K562 (cell line): Measurements from ENCODE around the gene ZSCAN21. TPM values are rescaled to one million over a fixed set of nuclear protein-coding genes. Genes with fewer than 3 reads are reported as not detected.

ENCODE experiments used
- CBX2 ChIP-seq: fragments of 200-600 bp; sonication (generic); IDR thresholded peaks from one replicate; pipeline ENCODE4 v1.6.1; 2012; ENCODE audit warnings: mild to moderate bottlenecking, low read length, inconsistent platforms; ENCODE audit not compliant: insufficient read depth, poor library complexity, severe bottlenecking
- CEBPG ChIP-seq, 3 experiments: fragments of 200-800 bp in 1 of 3; sonication (Bioruptor generic) in 1 of 3; sonication (generic) in 1 of 3; formaldehyde crosslinking in 1 of 3; IDR thresholded peaks in 2 of 3; conservative IDR thresholded peaks in 1 of 3; 2 replicates each; pipeline versions ENCODE4 v1.6.1 to v1.8.0; 2016 to 2022; ENCODE audit warnings: missing compliant biosample characterization in 2 of 3, missing genetic modification characterization in 2 of 3, mild to moderate bottlenecking in 1 of 3, missing genetic modification reagents in 1 of 3
- CTCF ChIP-seq, 3 experiments: IDR thresholded peaks in 2 of 3; conservative IDR thresholded peaks in 1 of 3; 2 replicates each; pipeline ENCODE4 v1.5.1; 2011 to 2012; ENCODE audit warnings: low read length in 3 of 3, mild to moderate bottlenecking in 3 of 3, control low read depth in 2 of 3, improper control_type of control experiment in 1 of 3, inconsistent platforms in 1 of 3, low read depth in 1 of 3, mixed read lengths in 1 of 3, moderate library complexity in 1 of 3; ENCODE audit not compliant: insufficient read depth in 2 of 3
- ELF2 ChIP-seq: fragments of 250-450 bp; sonication (Bioruptor Pico); IDR thresholded peaks from 2 replicates; pipeline ENCODE4 v1.5.0; 2021; ENCODE audit warnings: mild to moderate bottlenecking
- EWSR1 ChIP-seq: fragments of 450-650 bp; IDR thresholded peaks from 2 replicates; pipeline ENCODE4 v1.6.1; 2018; ENCODE audit warnings: borderline replicate concordance, mild to moderate bottlenecking, low read depth, moderate library complexity; ENCODE audit not compliant: partially characterized antibody
- KDM4B ChIP-seq, 2 experiments: fragments of 450-650 bp in 1 of 2; sonication (generic) in 1 of 2; IDR thresholded peaks; 2 replicates each; pipeline ENCODE4 v1.6.1; 2016 to 2017; ENCODE audit warnings: borderline replicate concordance in 2 of 2, antibody characterized with exemption in 1 of 2, low read depth in 1 of 2, mild to moderate bottlenecking in 1 of 2
- MAFG ChIP-seq: fragments of 450-650 bp; conservative IDR thresholded peaks from 2 replicates; pipeline ENCODE4 v1.6.1; 2016; ENCODE audit warnings: missing genetic modification characterization, missing compliant biosample characterization
- PHF20 ChIP-seq: fragments of 450-650 bp; IDR thresholded peaks from 2 replicates; pipeline ENCODE4 v1.6.1; 2018; ENCODE audit not compliant: partially characterized antibody
- RBM17 ChIP-seq: fragments of 200-400 bp; formaldehyde crosslinking; IDR thresholded peaks from 2 replicates; pipeline ENCODE4 v1.6.1; 2017; ENCODE audit warnings: low read depth, mild to moderate bottlenecking, low read length, borderline replicate concordance
- SAP30 ChIP-seq: fragments of 200-600 bp; sonication (generic); IDR thresholded peaks from 2 replicates; pipeline ENCODE4 v1.6.1; 2012; ENCODE audit warnings: borderline replicate concordance, low read depth, mild to moderate bottlenecking, moderate library complexity, low read length, control low read depth, inconsistent platforms; ENCODE audit not compliant: insufficient read depth, poor library complexity, severe bottlenecking
- SIRT6 ChIP-seq: IDR thresholded peaks from one replicate; pipeline ENCODE4 v1.6.1; 2012; ENCODE audit warnings: low read depth, mild to moderate bottlenecking, control low read depth, inconsistent platforms, low read length, moderate library complexity
- SMAD4 ChIP-seq: fragments of 250-450 bp; sonication (Bioruptor Pico); conservative IDR thresholded peaks from 2 replicates; pipeline ENCODE4 v1.8.0; 2021; ENCODE audit warnings: inconsistent platforms, mild to moderate bottlenecking, moderate library complexity
- SP1 ChIP-seq: sonication (generic); formaldehyde crosslinking; IDR thresholded peaks from 2 replicates; pipeline ENCODE4 v1.8.1; 2022; ENCODE audit warnings: mild to moderate bottlenecking, missing genetic modification reagents
- SRSF9 ChIP-seq: fragments of 200-400 bp; formaldehyde crosslinking; IDR thresholded peaks from 2 replicates; pipeline ENCODE4 v1.6.1; 2017; ENCODE audit warnings: low read depth, low read length, borderline replicate concordance
- TOE1 ChIP-seq, 2 experiments: fragments of 450-650 bp in 1 of 2; sonication (generic) in 1 of 2; formaldehyde crosslinking in 1 of 2; IDR thresholded peaks; 2 replicates each; pipeline versions ENCODE4 v1.7.1 to v1.8.0; 2016 to 2022; ENCODE audit warnings: borderline replicate concordance in 2 of 2, mild to moderate bottlenecking in 2 of 2, antibody characterized with exemption in 1 of 2, inconsistent platforms in 1 of 2, low read depth in 1 of 2, missing genetic modification reagents in 1 of 2, moderate library complexity in 1 of 2
- U2AF2 ChIP-seq: fragments of 200-400 bp; formaldehyde crosslinking; optimal IDR thresholded peaks from 2 replicates; pipeline ENCODE3; 2017; ENCODE audit warnings: low read depth, mild to moderate bottlenecking, low read length
- ZNF175 ChIP-seq: fragments of 200-800 bp; sonication (Bioruptor generic); IDR thresholded peaks from 2 replicates; pipeline ENCODE4 v1.6.1; 2016; ENCODE audit warnings: low read depth, mild to moderate bottlenecking, missing genetic modification characterization, missing compliant biosample characterization
- ZNF253 ChIP-seq: fragments of 250-450 bp; sonication (Bioruptor Pico); conservative IDR thresholded peaks from 2 replicates; pipeline ENCODE4 v1.6.1; 2021; ENCODE audit warnings: mild to moderate bottlenecking
- ZNF316 ChIP-seq: fragments of 450-650 bp; IDR thresholded peaks from 2 replicates; pipeline ENCODE4 v1.6.1; 2016
- ZNF384 ChIP-seq: IDR thresholded peaks from 2 replicates; pipeline ENCODE4 v1.6.1; 2012; ENCODE audit warnings: low read depth, low read length, improper control_type of control experiment
- ZNF717 ChIP-seq: fragments of 250-450 bp; sonication (Bioruptor Pico); IDR thresholded peaks from 2 replicates; pipeline ENCODE4 v1.5.0; 2021
- polyA plus RNA-seq, 8 experiments: library from polyadenylated mRNA; depleted of rRNA in 4 of 8; stranded (reverse) in 5 of 8; unstranded in 3 of 8; fragments of >200 nt; fragmentation: Nextera tagmentation in 2 of 8; fragmentation: Illumina TruSeq in 1 of 8; extraction: Ambion mirVana in 2 of 8; extraction: Trizol in 1 of 8; gene quantifications; 2 replicates each; pipeline versions ENCODE4 v1.2.1 to v1.2.3, GENCODE V29; 2011 to 2014; ENCODE audit warnings: inconsistent platforms in 1 of 8, missing spikeins in 1 of 8
- total RNA-seq, 7 experiments: library from RNA; depleted of rRNA in 6 of 7; stranded (reverse); fragments of >200 nt in 6 of 7; fragmentation: Illumina TruSeq in 2 of 7; extraction: Trizol in 2 of 7; gene quantifications; 2 replicates each; pipeline versions ENCODE4 v1.2.1 to v1.2.3, GENCODE V29; 2011 to 2021; ENCODE audit warnings: low replicate concordance in 1 of 7
- TF ChIP-seq, protein P1 (sequence below): sonication (generic); formaldehyde crosslinking; IDR thresholded peaks from 2 replicates; pipeline ENCODE4 v1.8.0; 2022; ENCODE audit warnings: mild to moderate bottlenecking, low read depth, missing genetic modification reagents

Gene ZSCAN21
- total and polyA plus RNA-seq, 9 of the 15 experiments (the other 6 are each of a cell fraction or from before 2014, with no cell fraction given) = 5.9 to 15.5 (median 13.2) TPM

GRCh38 chr7:100049441-100050291 is at the start of gene ZSCAN21 (continued):
- TF ChIP-seq SRSF9 (no peak), PHF20 (peak; percentile 97), TOE1 (IDR thresholded peaks at IDR 0.05; ENCODE audit: borderline replicate concordance) (peak; percentile 85), TOE1 (CRISPR knock-in tag; IDR thresholded peaks at IDR 0.05; ENCODE audit: borderline replicate concordance, low read depth) (no peak), SIRT6 (no peak), SP1 (CRISPR knock-in tag) (peak; percentile 79), ZNF384 (0 out of 2 replicates have a peak, but pooled peaks have one; percentile 16), ZNF316 (no peak), MAFG (tag) (no peak), RBM17 (no peak), KDM4B (IDR thresholded peaks at IDR 0.05; ENCODE audit: borderline replicate concordance in 2 of 2, low read depth in 1 of 2) (peak in 1 of 2 experiments; percentile 48; a peak in 1 of 4 replicates), EWSR1 (no peak), ZNF253 (no peak), ZNF175 (CRISPR knock-in tag) (no peak), CEBPG (CRISPR knock-in tag; IDR thresholded peaks at IDR 0.05) (no peak), CEBPG (tag; conservative IDR thresholded peaks at IDR 0.05 in 1 of 2, IDR thresholded peaks at IDR 0.05 in 1 of 2) (no peak), CTCF (IDR thresholded peaks at IDR 0.05 in 2 of 3, conservative IDR thresholded peaks at IDR 0.05 in 1 of 3; ENCODE audit: insufficient read depth in 2 of 3, low read depth in 1 of 3, low read length in 3 of 3) (peak; percentile 28 to 41 (median 34); a peak in 5 of 6 replicates), ZNF717 (CRISPR knock-in tag) (no peak), ELF2 (peak; percentile 79; the same call in 1 of the 2 replicates), CBX2 (no peak), SMAD4 (CRISPR knock-in tag) (no peak; the same call in 1 of the 2 replicates), SAP30 (peak; percentile 93), U2AF2 (no peak)
- TF ChIP-seq, protein P1, sequence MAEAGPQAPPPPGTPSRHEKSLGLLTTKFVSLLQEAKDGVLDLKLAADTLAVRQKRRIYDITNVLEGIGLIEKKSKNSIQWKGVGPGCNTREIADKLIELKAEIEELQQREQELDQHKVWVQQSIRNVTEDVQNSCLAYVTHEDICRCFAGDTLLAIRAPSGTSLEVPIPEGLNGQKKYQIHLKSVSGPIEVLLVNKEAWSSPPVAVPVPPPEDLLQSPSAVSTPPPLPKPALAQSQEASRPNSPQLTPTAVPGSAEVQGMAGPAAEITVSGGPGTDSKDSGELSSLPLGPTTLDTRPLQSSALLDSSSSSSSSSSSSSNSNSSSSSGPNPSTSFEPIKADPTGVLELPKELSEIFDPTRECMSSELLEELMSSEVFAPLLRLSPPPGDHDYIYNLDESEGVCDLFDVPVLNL (CRISPR knock-in tag) = no peak
